SU-DHL-6 (cell line): ENCODE measurements around the gene LINGO1.

ENCODE experiments used
- H2AFZ ChIP-seq: fragments of 200-600 bp; sonication (generic); 2 replicates; pipeline ENCODE4 v1.6.1; 2014; ENCODE audit warnings: low read depth, mild to moderate bottlenecking, moderate library complexity, mixed read lengths, antibody characterized with exemption, low read length; ENCODE audit not compliant: severe bottlenecking
- H3F3A ChIP-seq: fragments of 200-600 bp; shearing (Covaris generic); 2 replicates; pipeline ENCODE4 v1.6.0; 2016; ENCODE audit warnings: antibody characterized with exemption, mild to moderate bottlenecking; ENCODE audit not compliant: insufficient read depth
- H3K27ac ChIP-seq: fragments of 200-600 bp; sonication (generic); 2 replicates; pipeline ENCODE4 v1.5.1; 2016; ENCODE audit warnings: low read depth, mild to moderate bottlenecking, low read length, moderate library complexity, mixed read lengths
- H3K27me3 ChIP-seq: fragments of 200-600 bp; sonication (generic), shearing (Covaris generic); 2 replicates; pipeline ENCODE4 v1.6.0; 2014; ENCODE audit warnings: mild to moderate bottlenecking, low read length
- H3K36me3 ChIP-seq: fragments of 200-600 bp; sonication (generic); 2 replicates; pipeline ENCODE4 v1.6.1; 2014; ENCODE audit warnings: mild to moderate bottlenecking, low read length, mixed read lengths
- H3K4me2 ChIP-seq: fragments of 300-600, 200-600 bp; shearing (Covaris generic), sonication (generic); 2 replicates; pipeline ENCODE4 v1.6.0; 2014; ENCODE audit warnings: low read length, low read depth, mild to moderate bottlenecking; ENCODE audit not compliant: poor library complexity, severe bottlenecking
- H3K4me3 ChIP-seq: fragments of 200-600 bp; sonication (generic); 2 replicates; pipeline ENCODE4 v1.5.1; 2014; ENCODE audit warnings: antibody characterized with exemption, low read length, mild to moderate bottlenecking, mixed read lengths; ENCODE audit not compliant: insufficient read depth, poor library complexity, severe bottlenecking
- H3K79me2 ChIP-seq: fragments of 200-600 bp; sonication (generic); 2 replicates; pipeline ENCODE4 v1.6.1; 2014; ENCODE audit warnings: mild to moderate bottlenecking, low read length, moderate library complexity; ENCODE audit not compliant: insufficient read depth
- H3K9ac ChIP-seq: fragments of 200-600 bp; sonication (generic); 2 replicates; pipeline ENCODE4 v1.7.0; 2014; ENCODE audit warnings: mild to moderate bottlenecking, low read length
- H3K9me2 ChIP-seq: fragments of 200-600 bp; sonication (generic); replicated peaks from 2 replicates; pipeline ENCODE4 v1.6.1; 2014; ENCODE audit warnings: low read length; ENCODE audit not compliant: insufficient read depth
- H3K9me3 ChIP-seq: fragments of 200-600 bp; sonication (generic); 2 replicates; pipeline ENCODE4 v1.6.1; 2014; ENCODE audit warnings: low read length, mixed read lengths; ENCODE audit not compliant: insufficient read depth
- H4K20me1 ChIP-seq: fragments of 200-600 bp; sonication (generic); 2 replicates; pipeline ENCODE4 v1.6.1; 2014; ENCODE audit warnings: low read depth, mild to moderate bottlenecking, antibody characterized with exemption, low read length, moderate library complexity, mixed read lengths
- CTCF ChIP-seq: fragments of 200-600 bp; sonication (generic); IDR thresholded peaks from one replicate; pipeline ENCODE4 v1.5.1; 2017; ENCODE audit warnings: antibody characterized with exemption, mild to moderate bottlenecking, low read length, moderate library complexity; ENCODE audit not compliant: insufficient read depth, poor library complexity, severe bottlenecking
- EZH2phosphoT487 ChIP-seq: fragments of 200-600 bp; sonication (generic), shearing (Covaris generic); conservative IDR thresholded peaks from 2 replicates; pipeline ENCODE4 v1.6.1; 2018; ENCODE audit warnings: mild to moderate bottlenecking, antibody characterized with exemption, low read length, moderate library complexity, mixed read lengths

Gene LINGO1

GRCh38 chr15:77563623-77564156 lies 69.0 kb downstream of the LINGO1 start:
- TF ChIP-seq CTCF (no peak), EZH2phosphoT487 (no peak)
- no peaks in the 10 kb centered on the region for H3K9me2 ChIP-seq

More at GRCh38 chr15:77563623-77564156, 69.0 kb downstream of the LINGO1 start:
- Histone ChIP-seq H3K27ac (no peak overlapping the region), H3F3A (no peaks in the 10 kb centered on the region), H3K9ac (no peak overlapping the region), H3K36me3 (no peaks in the 10 kb centered on the region), H2AFZ (no peak overlapping the region), H3K4me2 (no peak overlapping the region), H4K20me1 (no peaks in the 10 kb centered on the region), H3K4me3 (no peak overlapping the region), H3K79me2 (no peaks in the 10 kb centered on the region), H3K9me3 (no peaks in the 10 kb centered on the region), H3K27me3 (no peaks in the 10 kb centered on the region)
